Left lung (tissue), 10 donors: ENCODE measurements around the gene GDPD2. TPM values are rescaled to one million over a fixed set of nuclear protein-coding genes. Genes with fewer than 3 reads are reported as not detected.

ENCODE experiments used
- ATAC-seq: fragments of 200-7000 bp; cut with Tn5 transposase; one replicate; pipeline ENCODE4 v1.9.1; 2020; ENCODE audit warnings: moderate library complexity
- DNase-seq, 4 donors: peaks; one replicate each; pipeline ENCODE4 v3.0.0-alpha.2; 2013 to 2020
- H3K27ac ChIP-seq, 2 donors: fragments of 200-600 bp; sonication (generic) in 1 of 2; one replicate each; pipeline versions ENCODE4 v1.5.0 to v1.8.0; 2020 to 2021
- H3K27me3 ChIP-seq, 2 donors: fragments of 200-600 bp; sonication (generic) in 1 of 2; one replicate each; pipeline versions ENCODE4 v1.5.0 to v1.8.0; 2020 to 2021
- H3K36me3 ChIP-seq, 2 donors: fragments of 200-600 bp; sonication (generic) in 1 of 2; one replicate each; pipeline versions ENCODE4 v1.5.0 to v1.8.0; 2020 to 2021
- H3K4me1 ChIP-seq, 2 donors: fragments of 200-600 bp; one replicate each; pipeline ENCODE4 v1.8.0; 2021
- H3K4me3 ChIP-seq, 2 donors: fragments of 200-600 bp; sonication (generic) in 1 of 2; one replicate each; pipeline versions ENCODE4 v1.5.0 to v1.8.0; 2020 to 2021; ENCODE audit warnings: mild to moderate bottlenecking in 1 of 2
- H3K9me3 ChIP-seq, 2 donors: fragments of 200-600 bp; sonication (generic) in 1 of 2; one replicate each; pipeline versions ENCODE4 v1.5.0 to v1.8.0; 2020 to 2021
- intact Hi-C, 2 donors: fragments of 100-400 bp; cut with DNase I; formaldehyde crosslinking; loops; one replicate each; pipeline versions ENCODE4 v1.11.2 to v1.14.2; 2022
- polyA plus RNA-seq, 6 donors: library from polyadenylated mRNA; unstranded; fragments of 120-200 nt; gene quantifications; one replicate each; pipeline ENCODE4 v1.2.1, GENCODE V29; 2013; ENCODE audit not compliant: insufficient read length in 6 of 6
- total RNA-seq, 2 donors: library from RNA; stranded (reverse); fragmentation: NEBNext Ultra II Directional; extraction: Animal tissue kit (Norgen Biotek cat#: 25700); gene quantifications; one replicate each; pipeline ENCODE4 v1.2.1, GENCODE V29; 2021
- TF ChIP-seq, protein P1 (sequence below), 2 donors: fragments of 200-600 bp; sonication (generic) in 1 of 2; IDR thresholded peaks; one replicate each; pipeline versions ENCODE4 v1.5.0 to v1.8.0; 2021; ENCODE audit warnings: antibody characterized with exemption in 2 of 2
- donor health status: DM: no; HTN: yes; CAD: no.
- donor health status: DM: no; HTN: no; CAD: no.

GDPD2 gene
- total and polyA plus RNA-seq, 8 donors: 0.12 to 0.38 (median 0.20) TPM; not detected in 2

DNA sequence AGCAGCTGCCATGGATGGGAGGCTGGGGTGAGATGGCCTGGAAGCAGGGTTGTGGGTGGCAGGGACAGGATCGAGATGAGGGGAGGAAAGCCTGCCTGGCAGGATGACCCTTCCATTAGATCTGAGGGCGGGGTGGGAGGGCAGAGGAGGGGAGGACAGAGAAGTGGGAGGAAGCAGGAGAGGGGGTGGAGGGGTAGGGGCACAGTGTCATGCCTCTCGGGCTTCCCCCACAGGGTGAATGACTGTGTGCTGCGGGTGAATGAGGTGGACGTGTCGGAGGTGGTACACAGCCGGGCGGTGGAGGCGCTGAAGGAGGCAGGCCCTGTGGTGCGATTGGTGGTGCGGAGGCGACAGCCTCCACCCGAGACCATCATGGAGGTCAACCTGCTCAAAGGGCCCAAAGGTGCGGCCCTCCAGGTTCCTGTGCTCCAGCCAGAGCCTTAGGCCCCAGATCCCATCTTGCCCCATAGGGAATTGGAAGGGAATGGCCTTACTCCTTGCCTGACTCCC, 26.4 kb downstream of the GDPD2 start:
- TF ChIP-seq, protein P1, sequence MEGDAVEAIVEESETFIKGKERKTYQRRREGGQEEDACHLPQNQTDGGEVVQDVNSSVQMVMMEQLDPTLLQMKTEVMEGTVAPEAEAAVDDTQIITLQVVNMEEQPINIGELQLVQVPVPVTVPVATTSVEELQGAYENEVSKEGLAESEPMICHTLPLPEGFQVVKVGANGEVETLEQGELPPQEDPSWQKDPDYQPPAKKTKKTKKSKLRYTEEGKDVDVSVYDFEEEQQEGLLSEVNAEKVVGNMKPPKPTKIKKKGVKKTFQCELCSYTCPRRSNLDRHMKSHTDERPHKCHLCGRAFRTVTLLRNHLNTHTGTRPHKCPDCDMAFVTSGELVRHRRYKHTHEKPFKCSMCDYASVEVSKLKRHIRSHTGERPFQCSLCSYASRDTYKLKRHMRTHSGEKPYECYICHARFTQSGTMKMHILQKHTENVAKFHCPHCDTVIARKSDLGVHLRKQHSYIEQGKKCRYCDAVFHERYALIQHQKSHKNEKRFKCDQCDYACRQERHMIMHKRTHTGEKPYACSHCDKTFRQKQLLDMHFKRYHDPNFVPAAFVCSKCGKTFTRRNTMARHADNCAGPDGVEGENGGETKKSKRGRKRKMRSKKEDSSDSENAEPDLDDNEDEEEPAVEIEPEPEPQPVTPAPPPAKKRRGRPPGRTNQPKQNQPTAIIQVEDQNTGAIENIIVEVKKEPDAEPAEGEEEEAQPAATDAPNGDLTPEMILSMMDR (IDR thresholded peaks at IDR 0.05): no peak
- H3K9me3 ChIP-seq: no peaks in the 10 kb centered on the region
- intact Hi-C loops: no loop called here
- DNase-seq: peak in 1 of 4 donors; percentile 31
- H3K4me3 ChIP-seq: no peak overlapping the region
- peaks cover 15 to 37% of the 10 kb centered on the region in 2 donors for H3K27me3 ChIP-seq
- no peak for ATAC-seq
- no peak overlapping the region for H3K27ac ChIP-seq
- no peaks in the 10 kb centered on the region for H3K36me3 ChIP-seq
- peaks cover 0 to 6% of the 10 kb centered on the region in 2 donors for H3K4me1 ChIP-seq

- Histone ChIP-seq H3K4me1 (peaks cover 0 to 6% of the 10 kb centered on the region in 2 donors), H3K4me3 (peak overlapping the region; percentile 34 to 49), H3K9me3 (no peaks in the 10 kb centered on the region), H3K27ac (peak overlapping the region; percentile 18 to 26), H3K36me3 (no peaks in the 10 kb centered on the region), H3K27me3 (peaks cover 0 to 29% of the 10 kb centered on the region in 2 donors)
- ATAC-seq (peak; percentile 37), DNase-seq (peak; percentile 39 to 77 (median 51))
- intact Hi-C loops: loop anchor here in 1 of 2 donors (10.0 kb wide), 1 partner anchor 103 kb away; no protein-coding TSS in a partner anchor
- TF ChIP-seq, protein P1 (IDR thresholded peaks at IDR 0.05): peak; percentile 54 to 70
Observed at GRCh38 chrX:70452143-70452733, 29.1 kb downstream of the GDPD2 start.

DNA sequence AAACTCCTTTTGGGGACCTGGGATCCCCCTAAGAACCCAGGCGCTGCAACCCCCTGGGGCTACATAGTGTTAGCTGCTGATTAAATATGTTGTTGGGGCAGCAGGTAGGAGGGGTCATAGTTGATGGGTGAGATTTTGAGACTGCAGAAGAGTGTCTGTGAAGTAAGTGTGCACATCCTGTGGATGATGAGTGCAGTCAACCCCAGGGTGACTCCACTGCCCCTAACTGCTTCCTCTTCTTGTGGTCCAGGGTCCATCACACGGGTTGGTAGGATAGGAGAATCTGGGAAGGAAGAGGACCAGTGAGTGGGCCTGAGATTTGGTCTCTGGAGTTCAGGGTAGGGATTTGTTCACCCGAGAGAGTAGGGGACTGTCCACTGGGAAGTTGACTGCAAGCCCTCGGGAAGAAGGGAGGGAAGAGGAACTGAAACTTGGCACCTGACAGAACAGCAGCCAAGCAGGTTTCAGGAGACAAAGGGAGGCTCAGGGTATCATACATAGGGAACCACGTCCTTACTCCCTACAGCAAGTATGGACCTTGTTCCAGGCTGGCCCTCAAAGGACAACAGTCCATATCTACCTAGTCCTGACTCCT, 30.0 kb downstream of the GDPD2 start:
- ATAC-seq (no peak), DNase-seq (no peak)
- peaks cover 0 to 6% of the 10 kb centered on the region in 2 donors for H3K4me1 ChIP-seq
- H3K9me3 ChIP-seq: no peaks in the 10 kb centered on the region
- TF ChIP-seq, protein P1 (IDR thresholded peaks at IDR 0.05): no peak
- H3K36me3 ChIP-seq: no peaks in the 10 kb centered on the region
- intact Hi-C loops: loop anchor here in 1 of 2 donors (10.0 kb wide), 1 partner anchor 102 kb away; no protein-coding TSS in a partner anchor
- H3K27me3 ChIP-seq: peaks cover 0 to 29% of the 10 kb centered on the region in 2 donors
- no peak overlapping the region for H3K27ac ChIP-seq
- H3K4me3 ChIP-seq: peak overlapping the region in 1 of 2 donors; percentile 49

- peaks cover 0 to 6% of the 10 kb centered on the region in 2 donors for H3K4me1 ChIP-seq
- peak; percentile 92 for ATAC-seq
- H3K9me3 ChIP-seq: no peaks in the 10 kb centered on the region
- intact Hi-C loops: loop anchor here in 1 of 2 donors (10.0 kb wide), 1 partner anchor 100 kb away; no protein-coding TSS in a partner anchor
- DNase-seq: peak; percentile 73 to 87 (median 84)
- TF ChIP-seq, protein P1 (IDR thresholded peaks at IDR 0.05): peak; percentile 66 to 70
- H3K4me3 ChIP-seq: peak overlapping the region; percentile 38 to 43
- H3K36me3 ChIP-seq: no peaks in the 10 kb centered on the region
- H3K27ac ChIP-seq: peak overlapping the region; percentile 66 to 76
- H3K27me3 ChIP-seq: peaks cover 0 to 29% of the 10 kb centered on the region in 2 donors
Observed at GRCh38 chrX:70454441-70455365, 31.6 kb downstream of the GDPD2 start.
